ENCODE results near the gene NF2.
A peak's percentile ranks its signal among the peaks of the same experiment; 100 is the strongest.

Gene NF2

GRCh38 chr22:29702000-29702930, 98.8 kb downstream of the NF2 start:
- no peak for DNase-seq (ENCODE audit: low spot score)

GRCh38 chr22:29702931-29703501, 99.6 kb downstream of the NF2 start:
- DNase-seq (ENCODE audit: low spot score) = no peak

- no peak for DNase-seq (ENCODE audit: low spot score)
Measured at GRCh38 chr22:29703569-29704195, 100.2 kb downstream of the NF2 start.

DNA sequence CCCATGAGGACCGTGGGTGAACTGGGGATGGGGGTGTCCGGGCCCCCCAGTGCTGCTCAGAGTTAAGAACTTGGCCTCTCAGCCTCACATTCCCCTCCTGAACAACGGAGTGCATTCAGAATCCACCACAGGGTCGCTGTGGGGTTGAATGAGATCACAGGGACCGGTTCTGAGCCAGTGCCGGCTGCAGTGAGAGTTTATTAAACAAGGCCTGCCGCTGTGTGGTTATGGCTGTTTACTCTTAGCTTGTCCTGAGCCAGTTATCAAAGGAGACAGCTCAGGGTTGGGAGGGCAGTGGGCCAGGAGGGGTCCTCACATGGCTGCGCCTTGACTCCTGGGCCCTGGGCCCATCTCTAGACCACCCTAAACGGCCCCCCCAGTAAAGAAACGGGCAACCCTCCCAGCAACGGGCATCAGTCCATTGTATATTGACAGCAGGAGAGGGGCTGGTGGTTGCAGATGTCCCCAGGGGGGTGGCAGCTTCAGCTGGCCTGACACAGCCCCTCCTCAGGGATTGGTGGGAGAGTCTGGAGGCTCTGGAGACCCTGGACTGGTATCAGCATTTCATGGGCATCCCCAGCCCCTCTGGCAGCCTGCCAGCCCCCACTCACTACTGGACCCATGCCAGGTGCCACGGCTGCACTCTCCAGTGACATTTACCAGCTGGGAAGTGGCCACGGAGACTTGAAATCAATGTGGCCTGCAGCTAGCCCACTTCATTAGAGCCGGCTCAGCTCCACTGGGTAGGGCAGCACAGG, 101.3 kb downstream of the NF2 start:
- peak; percentile 34 for DNase-seq (ENCODE audit: low spot score)

- no peak for DNase-seq (ENCODE audit: low spot score)
Measured at GRCh38 chr22:29705651-29706050, 102.2 kb downstream of the NF2 start.

DNA sequence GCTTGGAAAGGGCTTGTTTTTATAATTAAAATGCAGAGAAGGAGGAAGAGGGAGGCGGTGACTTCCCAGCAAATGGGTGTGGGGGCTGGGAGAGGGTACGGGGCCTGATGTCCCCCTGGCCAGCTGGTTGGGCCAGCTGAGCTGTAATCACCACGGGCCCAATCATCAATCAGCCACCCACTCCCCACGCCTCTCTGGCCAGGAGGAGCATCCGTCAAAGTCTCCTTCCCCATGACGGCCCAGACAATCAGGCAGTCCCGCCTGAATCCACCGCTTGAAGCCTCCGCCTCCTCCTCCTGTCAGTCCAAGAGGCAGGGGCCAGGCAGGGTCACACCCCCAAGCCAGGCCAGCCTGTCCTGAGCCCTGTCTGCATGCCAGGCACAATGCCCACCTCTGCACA, 103.1 kb downstream of the NF2 start:
- no peak for DNase-seq (ENCODE audit: low spot score)

- DNase-seq (ENCODE audit: low spot score) = no peak
Measured at GRCh38 chr22:29707010-29707409, 103.6 kb downstream of the NF2 start.

- DNase-seq (ENCODE audit: low spot score) = no peak
Measured at GRCh38 chr22:29707471-29707870, 104.0 kb downstream of the NF2 start.

GRCh38 chr22:29710193-29710592, 106.8 kb downstream of the NF2 start:
- no peak for DNase-seq (ENCODE audit: low spot score)

DNA sequence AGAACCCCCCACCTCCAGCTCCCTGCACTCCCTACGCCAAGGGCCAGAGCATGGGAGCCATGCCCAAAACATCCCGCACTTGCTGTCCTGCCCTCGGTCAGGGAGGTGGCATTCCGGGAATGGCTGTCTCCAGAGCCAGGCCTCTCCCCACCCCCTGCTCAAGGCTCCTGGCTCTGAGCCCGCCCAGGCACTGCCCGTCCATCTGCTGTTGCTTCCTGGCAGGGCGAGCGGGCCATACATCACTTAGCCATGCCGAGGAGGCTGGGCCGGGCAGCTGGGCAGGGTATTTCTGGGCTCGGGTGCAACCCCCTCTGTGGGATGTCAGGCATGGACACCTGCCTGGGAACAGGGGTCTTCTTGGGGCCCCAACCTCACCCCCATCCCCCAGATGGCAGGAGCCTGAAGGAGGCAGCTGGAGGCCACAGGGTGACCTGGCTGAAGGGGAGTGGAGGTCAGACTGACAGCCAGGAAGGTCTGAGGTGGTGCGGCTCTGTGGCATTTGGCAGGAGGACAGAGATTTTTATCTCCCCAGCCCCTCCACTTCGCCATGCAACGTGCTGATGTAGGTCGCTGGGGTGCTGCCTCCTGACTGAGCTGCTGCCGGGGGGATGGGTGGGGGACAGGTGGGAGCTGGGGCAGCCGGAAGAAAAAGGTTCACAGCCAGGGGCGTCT, 107.6 kb downstream of the NF2 start:
- DNase-seq (ENCODE audit: low spot score) = no peak

DNA sequence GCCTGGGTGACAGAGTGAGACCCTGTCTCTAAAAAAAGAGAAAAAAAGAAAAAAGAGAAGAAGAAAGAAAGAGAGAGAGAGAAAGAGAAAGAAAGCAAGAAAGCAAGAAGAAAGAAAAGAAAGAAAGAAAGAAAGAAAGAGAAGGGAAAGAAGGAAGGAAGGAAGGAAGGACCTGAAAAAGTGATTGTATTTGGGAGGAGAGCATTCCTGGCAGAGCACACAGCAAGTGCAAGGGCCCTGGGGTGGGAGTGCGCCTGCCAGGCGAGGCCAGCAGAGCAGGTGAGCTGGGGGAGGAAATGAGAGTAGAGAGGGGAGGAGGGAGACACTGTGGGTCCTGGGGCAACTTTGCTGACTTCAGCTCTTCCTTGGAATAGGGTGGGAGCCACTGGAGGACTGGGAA, 108.7 kb downstream of the NF2 start:
- no peak for DNase-seq (ENCODE audit: low spot score)

DNA sequence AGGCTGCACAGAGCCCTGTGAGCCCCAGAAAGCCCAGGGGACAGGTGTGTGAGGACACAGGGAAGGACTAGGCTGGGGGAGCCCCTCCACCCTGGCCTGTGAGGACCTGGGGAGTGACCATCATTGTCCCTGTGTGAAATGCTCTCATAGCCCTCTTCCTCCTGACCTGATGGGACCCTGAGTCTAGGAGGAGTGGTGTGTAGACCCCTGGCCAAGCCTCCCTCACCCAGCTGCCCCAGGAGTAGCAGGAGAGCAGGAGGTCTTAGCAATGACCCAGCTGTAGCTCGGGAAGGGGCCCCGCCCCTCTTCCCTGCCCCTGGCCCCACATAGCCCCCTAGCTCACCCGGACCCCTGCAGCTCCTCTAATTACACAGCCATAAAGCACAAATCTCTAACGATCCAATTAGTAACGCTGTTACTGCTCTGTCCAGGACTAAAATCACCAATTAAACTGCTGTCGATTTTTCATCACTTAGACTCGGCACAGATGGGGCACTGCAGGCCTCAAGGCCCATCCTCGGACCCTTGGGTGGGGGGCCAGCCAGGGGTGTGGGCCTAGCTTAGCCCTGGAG, 109.8 kb downstream of the NF2 start:
- DNase-seq (ENCODE audit: low spot score) = no peak

GRCh38 chr22:29715240-29715639, 111.8 kb downstream of the NF2 start:
- DNase-seq (ENCODE audit: low spot score) = no peak

DNA sequence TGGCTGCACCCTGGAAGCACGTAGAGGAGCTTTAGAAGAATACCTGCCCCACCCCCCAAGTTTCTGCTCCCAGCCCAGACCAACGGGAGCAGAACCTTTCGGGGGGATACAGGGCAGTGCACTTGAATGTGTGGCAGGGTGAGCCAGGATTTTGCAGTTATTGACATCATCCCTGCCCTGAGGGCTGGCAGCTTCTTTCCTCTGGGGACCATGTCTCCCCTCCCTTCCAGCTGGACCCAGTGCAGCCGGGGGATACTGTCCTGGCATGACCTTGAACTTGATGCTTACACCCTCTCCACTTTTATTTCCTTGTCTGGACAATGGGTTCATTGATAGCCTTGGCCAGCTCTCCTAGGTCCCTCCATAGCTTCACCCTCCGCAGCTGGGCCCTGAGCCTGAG, 112.3 kb downstream of the NF2 start:
- no peak for DNase-seq (ENCODE audit: low spot score)

DNA sequence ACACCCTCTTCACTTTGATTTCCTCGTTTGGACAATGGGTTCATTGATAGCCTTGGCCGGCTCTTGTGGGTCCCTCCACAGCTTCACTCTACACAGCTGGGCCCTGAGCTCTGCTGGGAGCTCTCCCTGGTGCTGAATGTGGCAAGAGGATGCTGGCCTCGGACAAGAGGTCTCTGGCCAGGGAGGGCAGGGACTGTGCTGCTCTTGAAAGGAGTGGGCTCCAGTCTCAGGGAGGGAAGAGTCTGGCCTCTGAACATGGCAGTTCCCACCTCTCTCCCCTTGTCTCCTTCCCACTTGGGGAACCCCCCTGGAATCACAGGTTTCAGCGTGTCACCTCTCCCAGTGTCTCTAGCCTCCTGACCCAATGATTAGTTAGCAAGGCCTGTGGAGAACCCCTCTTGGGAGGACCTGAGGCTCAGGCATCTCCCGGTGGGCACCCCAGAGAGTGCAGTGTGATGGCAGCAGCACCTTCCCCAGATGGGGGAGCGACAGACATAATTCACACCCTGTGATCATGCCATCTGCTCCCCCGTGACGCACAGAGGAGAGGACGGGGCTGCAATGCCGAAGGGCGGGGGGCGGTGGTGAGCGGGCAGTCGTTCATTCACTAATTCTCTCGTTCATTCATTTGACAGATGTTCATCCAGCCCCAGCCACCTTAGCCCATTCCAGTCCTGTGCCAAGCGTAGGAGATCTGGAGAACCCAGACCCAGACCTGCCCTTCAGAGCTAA, 113.5 kb downstream of the NF2 start:
- DNase-seq (ENCODE audit: low spot score) = peak; percentile 70

GRCh38 chr22:29717789-29718188, 114.4 kb downstream of the NF2 start:
- no peak for DNase-seq (ENCODE audit: low spot score)

DNA sequence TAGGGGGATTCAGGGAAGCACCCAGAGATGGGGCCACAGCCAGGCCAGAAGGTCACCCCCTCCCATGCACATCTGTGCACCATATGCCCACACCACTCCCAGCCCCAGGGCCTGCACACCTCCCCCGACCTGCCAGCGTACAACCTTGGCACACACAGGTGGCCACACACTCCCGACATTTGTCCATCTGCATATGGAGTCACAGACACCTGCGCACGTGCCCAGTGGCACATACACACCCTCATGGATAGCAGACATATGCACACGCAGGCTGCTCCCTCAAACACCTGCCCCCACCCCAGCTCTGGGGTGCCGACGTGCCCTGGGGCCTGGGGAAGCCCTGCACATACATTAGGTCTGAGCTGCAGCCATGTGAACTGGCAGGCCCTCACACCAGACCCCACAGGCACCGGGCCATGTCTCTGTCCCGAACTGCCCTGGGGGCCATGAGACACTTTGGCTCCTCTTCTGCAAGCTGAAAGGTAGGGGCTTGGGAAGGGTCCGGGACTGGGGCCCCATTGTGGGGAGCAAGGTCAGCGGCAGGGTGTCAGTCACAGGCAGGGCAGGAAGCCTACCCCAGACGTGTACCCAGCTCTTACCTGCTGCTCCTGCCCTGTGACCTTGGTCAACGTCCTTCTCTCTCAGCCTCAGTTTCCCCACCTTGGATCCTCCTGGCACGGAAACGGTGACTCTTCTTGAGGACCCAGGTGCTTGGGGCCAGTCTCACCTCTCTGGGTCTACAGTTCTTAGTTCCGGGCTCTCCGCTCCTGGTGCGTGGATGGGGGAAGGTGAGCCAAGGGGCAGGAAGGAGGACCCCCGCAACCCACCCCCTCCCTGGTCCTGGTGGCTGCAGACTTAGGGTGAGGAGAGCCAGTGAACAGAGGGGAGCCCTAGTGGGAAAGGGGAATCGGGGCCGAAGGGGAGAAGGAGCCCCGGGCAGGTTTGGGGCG, 115.8 kb downstream of the NF2 start:
- DNase-seq (ENCODE audit: low spot score) = no peak

DNA sequence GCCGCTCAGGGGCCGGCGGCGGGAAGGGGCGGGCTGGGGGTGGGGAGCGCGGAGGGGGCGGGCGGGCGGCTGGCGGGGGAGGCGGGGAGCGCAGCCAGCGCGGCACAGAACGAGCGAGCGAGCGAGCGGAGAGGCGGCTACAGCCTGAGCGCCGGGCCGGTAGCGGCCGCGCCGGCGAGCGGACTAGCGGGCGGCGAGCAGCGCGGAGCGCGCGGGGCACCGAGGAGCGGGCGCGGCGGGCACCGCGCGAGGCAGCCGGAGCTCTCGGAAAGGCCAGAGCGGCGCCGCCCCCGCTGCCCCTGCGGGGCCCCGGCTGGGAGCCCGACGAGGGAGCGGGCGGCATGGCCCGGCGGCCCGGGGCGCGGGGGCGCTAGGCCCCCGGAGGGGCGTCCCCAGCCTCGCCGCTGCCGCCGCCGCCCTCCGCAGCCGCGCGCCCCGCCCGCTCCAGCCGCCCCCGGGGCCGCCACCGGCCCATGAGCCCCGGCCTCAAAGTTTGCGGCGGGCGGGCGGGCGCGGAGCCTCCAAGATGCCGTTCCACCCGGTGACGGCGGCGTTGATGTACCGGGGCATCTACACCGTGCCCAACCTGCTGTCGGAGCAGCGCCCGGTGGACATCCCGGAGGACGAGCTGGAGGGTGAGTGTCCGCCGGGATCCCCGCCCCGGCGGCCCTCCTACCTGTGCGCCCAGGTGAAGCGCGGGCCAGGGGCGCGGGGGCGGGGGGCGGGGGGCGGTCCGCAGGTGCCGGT, 116.6 kb downstream of the NF2 start, which contains the start of gene CABP7:
Gene CABP7 (plus strand): TSS at position 105 of the 747 bp plus-strand sequence. CDS start 422 bp downstream, at position 527.
- DNase-seq (ENCODE audit: low spot score) = no peak
